ENCODE measurements around the gene DNAH1. TPM values are rescaled to one million over a fixed set of nuclear protein-coding genes. Genes with fewer than 3 reads are reported as not detected.

Gene DNAH1
- total RNA-seq, 4 donors from 2014 or later: 1.4 to 6.8 (median 2.0) TPM

DNA sequence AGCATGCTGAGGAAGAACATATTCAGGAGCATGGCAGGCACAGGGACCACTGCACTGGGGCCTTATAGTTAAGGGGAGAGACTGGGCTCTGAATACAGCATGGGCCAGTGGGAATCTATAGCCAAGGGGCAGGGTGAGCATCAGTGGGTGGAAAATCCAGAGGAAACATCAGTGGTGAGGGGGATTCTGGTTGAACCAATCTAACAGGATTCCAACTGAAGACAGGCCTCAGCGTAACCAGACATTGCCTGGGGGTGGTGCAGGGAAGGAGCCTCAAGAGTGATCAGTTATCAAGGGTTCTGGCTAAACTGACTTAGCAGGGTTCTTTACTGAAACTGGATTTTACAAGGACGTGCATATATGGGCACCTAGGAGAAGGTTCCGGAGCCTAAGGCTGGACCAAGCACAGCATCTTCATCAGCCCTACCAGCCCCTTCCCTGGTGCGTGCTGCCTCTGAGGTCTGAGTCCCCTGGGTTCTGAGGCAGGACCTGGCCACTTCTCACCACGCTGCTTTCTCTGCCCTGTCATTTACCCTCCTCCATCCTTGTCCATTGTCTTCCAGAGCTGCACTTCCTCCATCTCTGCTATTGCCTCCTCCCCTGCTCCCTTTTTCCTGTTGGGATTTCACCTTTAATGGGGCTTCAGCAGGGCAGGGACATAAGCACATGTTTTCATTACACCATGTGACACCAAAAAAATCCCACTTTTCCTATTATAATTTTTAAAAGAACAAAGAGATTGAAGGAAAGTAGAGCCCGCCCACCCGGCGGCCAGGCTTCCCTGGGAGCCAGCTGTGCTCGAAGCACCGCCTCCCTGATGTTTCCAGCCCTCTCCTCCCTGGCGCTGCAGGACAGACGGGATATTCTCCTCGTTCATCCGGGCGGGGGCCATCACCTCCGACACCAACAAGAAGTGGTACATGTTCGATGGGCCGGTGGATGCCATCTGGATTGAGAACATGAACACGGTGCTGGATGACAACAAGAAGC lies 52.1 kb downstream of the DNAH1 start:
- in situ Hi-C loops (cut with MboI; ENCODE audit: low sequenced_read_pairs in 4 of 4): no loop called here

DNA sequence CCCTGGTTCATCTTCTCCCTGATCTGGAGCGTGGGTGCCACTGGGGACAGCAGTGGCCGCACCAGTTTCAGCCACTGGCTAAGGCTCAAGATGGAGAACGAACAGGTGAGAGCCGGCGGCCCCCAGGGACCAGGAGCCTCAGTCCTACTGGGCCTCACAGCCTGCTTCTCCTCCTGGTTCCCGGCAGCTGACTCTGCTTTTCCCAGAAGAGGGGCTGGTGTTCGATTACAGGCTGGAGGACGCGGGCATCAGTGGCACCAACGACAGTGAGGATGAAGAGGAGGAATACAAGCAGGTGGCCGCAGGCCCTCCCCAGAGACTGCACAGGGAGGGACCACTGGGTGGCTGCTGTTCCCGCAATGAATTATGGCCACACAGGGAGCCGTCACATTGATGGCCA lies 54.4 kb downstream of the DNAH1 start:
- no peak overlapping the region for H3K27ac ChIP-seq
- H3K9me3 ChIP-seq: no peaks in the 10 kb centered on the region
- intact Hi-C loops (cut with DNase I; ENCODE audit: low total_unique reads) (no loop called here), in situ Hi-C loops (cut with MboI; ENCODE audit: low sequenced_read_pairs in 4 of 4) (no loop called here)
- no peak for ATAC-seq
- DNase-seq: no peak
- no peak for TF ChIP-seq CTCF (IDR thresholded peaks at IDR 0.05 in 4 of 5, conservative IDR thresholded peaks at IDR 0.05 in 1 of 5)
- no peak for TF ChIP-seq POLR2A (IDR thresholded peaks at IDR 0.05)
- no peaks in the 10 kb centered on the region for H3K27me3 ChIP-seq
- H3K4me1 ChIP-seq: no peaks in the 10 kb centered on the region
- no peak overlapping the region for H3K4me3 ChIP-seq
- H3K36me3 ChIP-seq: no peaks in the 10 kb centered on the region

More for the DNA sequence above, 52.1 kb downstream of the DNAH1 start:
- no peak for DNase-seq
- H3K36me3 ChIP-seq: no peaks in the 10 kb centered on the region
- ATAC-seq: no peak
- no peaks in the 10 kb centered on the region for H3K27me3 ChIP-seq
- no peak overlapping the region for H3K27ac ChIP-seq
- no peaks in the 10 kb centered on the region for H3K4me1 ChIP-seq
- intact Hi-C loops (cut with DNase I; ENCODE audit: low total_unique reads): no loop called here
- no peak overlapping the region for H3K4me3 ChIP-seq
- TF ChIP-seq CTCF (IDR thresholded peaks at IDR 0.05 in 4 of 5, conservative IDR thresholded peaks at IDR 0.05 in 1 of 5) (no peak), POLR2A (IDR thresholded peaks at IDR 0.05) (no peak)
- H3K9me3 ChIP-seq: no peaks in the 10 kb centered on the region

- no peak for TF ChIP-seq CTCF (IDR thresholded peaks at IDR 0.05 in 4 of 5, conservative IDR thresholded peaks at IDR 0.05 in 1 of 5)
- ATAC-seq (no peak), DNase-seq (no peak)
- Histone ChIP-seq H3K4me3 (no peak overlapping the region), H3K36me3 (no peaks in the 10 kb centered on the region), H3K27me3 (no peaks in the 10 kb centered on the region), H3K27ac (no peak overlapping the region), H3K9me3 (no peaks in the 10 kb centered on the region), H3K4me1 (no peaks in the 10 kb centered on the region)
- intact Hi-C loops (cut with DNase I; ENCODE audit: low total_unique reads): no loop called here
- in situ Hi-C loops (cut with MboI; ENCODE audit: low sequenced_read_pairs in 4 of 4): no loop called here
Observed at GRCh38 chr3:52372822-52373504, 56.8 kb downstream of the DNAH1 start.

DNA sequence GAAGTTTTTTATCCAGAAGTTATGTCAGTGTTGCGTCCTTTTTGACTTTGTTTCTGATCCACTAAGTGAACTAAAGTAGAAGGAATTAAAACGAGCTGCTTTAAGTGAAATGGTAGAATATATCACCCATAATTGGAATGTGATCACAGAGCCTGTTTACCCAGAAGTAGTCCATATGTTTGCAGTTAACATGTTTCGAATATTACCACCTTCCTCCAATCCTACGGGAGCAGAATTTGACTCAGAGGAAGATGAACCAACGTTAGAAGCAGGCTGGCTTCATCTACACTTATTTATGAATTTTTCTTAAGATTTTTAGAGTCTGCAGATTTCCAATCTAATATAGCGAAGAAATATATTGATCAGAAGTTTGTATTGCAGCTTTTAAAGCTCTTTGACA lies 57.6 kb downstream of the DNAH1 start:
- H3K4me3 ChIP-seq: no peak overlapping the region
- ATAC-seq: no peak
- TF ChIP-seq POLR2A (IDR thresholded peaks at IDR 0.05): no peak
- TF ChIP-seq CTCF (IDR thresholded peaks at IDR 0.05 in 4 of 5, conservative IDR thresholded peaks at IDR 0.05 in 1 of 5): no peak

More for the DNA sequence above, 57.6 kb downstream of the DNAH1 start:
- no peak overlapping the region for H3K27ac ChIP-seq
- H3K27me3 ChIP-seq: no peaks in the 10 kb centered on the region
- intact Hi-C loops (cut with DNase I; ENCODE audit: low total_unique reads): no loop called here
- H3K4me1 ChIP-seq: no peaks in the 10 kb centered on the region
- H3K9me3 ChIP-seq: no peaks in the 10 kb centered on the region
- no peaks in the 10 kb centered on the region for H3K36me3 ChIP-seq
- in situ Hi-C loops (cut with MboI; ENCODE audit: low sequenced_read_pairs in 4 of 4): no loop called here
- no peak for DNase-seq
